ENCODE data around the gene YTHDC2.

The YTHDC2 gene

DNA sequence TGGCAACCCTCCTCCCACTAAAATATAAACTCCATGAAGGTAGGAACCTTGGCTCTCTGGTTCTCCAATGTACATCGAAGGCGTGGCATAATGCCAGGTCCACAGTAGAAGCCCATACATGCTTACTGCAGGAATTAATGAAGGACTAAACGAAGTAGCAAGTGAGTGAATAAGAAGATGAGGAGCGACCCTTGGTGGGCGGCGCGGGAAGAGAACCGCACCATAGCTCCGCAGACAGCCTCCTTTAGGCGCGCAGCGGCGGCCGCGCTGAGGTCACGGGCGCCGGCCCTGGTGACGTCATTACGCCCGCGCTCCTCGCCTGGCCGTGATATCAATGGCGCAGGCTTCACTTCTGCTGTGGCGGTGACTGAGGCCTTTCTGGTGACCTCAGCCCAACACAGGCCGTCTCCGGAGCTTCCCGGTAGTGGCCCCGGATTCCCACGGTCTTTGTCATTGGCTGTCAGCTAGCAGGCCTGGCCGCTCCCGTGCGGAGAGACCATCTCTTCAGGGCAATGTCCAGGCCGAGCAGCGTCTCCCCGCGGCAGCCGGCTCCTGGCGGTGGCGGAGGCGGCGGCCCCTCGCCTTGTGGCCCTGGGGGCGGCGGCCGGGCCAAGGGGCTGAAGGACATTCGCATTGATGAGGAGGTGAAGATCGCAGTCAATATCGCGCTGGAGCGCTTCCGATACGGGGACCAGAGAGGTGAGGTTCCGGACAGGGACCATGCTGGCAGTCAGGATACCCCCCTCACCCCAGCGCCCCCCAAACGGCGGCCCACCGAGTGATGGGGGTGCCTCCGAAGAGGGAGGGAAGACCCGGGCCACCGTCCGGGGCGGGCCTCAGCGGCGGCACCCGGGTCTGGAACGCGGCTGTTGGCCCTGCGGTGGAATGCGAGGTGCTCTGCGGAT lies at the start of gene YTHDC2:
YTHDC2 (plus strand) TSS at position 311 of the 905 bp plus-strand sequence; CDS start at position 513, 202 bp downstream.
- DNase-seq, result peak; percentile 80

DNA sequence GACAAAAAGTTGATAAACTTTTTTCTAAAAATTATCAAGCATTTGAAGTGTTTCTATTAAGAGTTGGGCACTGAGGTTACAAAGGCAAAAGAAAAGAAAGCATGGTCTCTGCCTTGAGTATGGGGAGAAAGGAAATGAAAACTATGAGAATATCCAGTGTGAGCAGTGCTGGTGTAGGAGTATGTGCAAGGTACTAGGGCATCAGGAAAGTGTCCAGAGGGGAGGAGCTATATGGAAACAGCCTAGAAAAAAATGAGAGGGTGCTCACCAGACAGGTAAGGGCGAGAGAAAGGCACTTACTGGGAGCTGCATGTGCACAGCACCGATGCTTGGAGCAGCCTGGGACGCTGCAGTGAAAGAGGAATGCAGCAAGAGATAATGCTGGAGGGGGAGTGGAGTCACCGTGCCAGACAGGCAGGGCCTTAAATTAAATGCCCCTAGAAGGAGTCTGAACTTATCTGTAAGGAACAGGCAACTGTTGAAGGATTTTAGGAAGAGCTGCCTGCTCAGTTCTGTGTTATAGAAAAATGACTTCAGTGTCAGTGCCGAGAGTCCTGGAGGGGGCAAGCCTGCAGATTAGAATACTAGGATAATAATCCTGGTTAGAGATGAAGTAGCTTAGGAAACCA lies 39.3 kb upstream of the YTHDC2 start:
- no peak for DNase-seq

DNA sequence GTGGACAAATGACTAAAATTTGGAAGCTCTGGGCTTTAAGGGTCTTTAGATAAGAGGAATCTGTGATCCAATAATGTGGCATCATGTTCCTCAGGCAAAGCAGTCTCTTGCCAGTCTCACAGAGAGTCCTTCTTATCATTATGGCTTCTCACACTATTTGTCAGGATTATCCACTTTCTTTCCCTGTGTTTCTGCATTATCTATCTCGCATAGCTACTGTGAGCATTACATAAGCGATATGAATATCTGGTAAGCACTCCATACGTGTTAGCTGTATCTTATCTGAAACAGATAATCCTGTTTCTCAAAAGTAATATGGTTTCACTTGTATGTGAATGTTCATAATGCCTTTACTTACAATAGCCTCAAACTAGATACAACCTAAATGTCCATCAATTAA lies 34.8 kb upstream of the YTHDC2 start:
- no peak for DNase-seq

- no peak for DNase-seq
Observed at GRCh38 chr5:113480243-113480642, 33.3 kb upstream of the YTHDC2 start.

DNA sequence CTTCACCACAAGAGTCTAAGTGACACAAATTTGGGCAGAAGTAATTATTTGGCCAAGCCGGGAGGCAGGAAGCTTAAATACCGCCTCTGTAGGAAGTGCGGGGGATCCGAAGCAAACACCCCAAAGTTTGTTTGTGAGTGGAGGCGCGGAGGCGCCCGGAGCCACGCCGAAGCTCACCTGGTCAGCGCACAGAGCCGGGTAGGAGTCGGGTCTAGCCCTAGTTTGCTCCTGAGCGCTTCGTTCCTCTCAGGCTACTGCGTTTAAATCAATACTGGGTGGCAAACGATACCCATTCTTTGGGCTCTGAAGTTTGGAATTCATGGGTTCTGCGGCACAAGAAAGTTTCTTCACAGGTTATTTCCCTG lies 26.1 kb upstream of the YTHDC2 start:
- DNase-seq, result no peak

- no peak for DNase-seq
Observed at GRCh38 chr5:113487781-113488644, 25.5 kb upstream of the YTHDC2 start, which contains the start of gene MCC. MCC (minus strand) TSS chr5:113488453.

- no peak for DNase-seq
Observed at GRCh38 chr5:113488645-113489184, 24.8 kb upstream of the YTHDC2 start.

- no peak for DNase-seq
Observed at GRCh38 chr5:113489299-113489698, 24.2 kb upstream of the YTHDC2 start.

GRCh38 chr5:113490317-113490716 lies 23.2 kb upstream of the YTHDC2 start:
- no peak for DNase-seq

DNA sequence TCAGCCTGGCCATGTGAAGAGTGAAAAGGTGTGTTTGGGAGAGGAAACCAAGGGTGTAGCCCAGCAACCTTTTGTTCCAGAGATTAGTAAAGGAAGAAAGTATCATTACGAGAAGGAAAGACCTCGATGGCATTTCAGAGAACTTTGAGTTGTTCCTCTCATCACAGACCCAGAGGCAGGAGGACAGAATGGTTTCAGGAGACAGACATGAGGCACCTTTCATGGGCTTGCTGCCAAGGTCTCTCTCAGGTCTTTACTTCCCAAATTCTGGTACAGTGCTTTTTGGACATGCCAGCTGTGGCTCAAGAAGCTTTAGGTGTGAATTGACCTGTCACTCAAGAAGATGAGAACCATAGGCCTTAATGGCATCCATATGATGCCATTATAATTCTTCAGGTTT lies 22.5 kb upstream of the YTHDC2 start:
- no peak for DNase-seq

- no peak for DNase-seq
Observed at GRCh38 chr5:113493446-113493845, 20.0 kb upstream of the YTHDC2 start.

DNA sequence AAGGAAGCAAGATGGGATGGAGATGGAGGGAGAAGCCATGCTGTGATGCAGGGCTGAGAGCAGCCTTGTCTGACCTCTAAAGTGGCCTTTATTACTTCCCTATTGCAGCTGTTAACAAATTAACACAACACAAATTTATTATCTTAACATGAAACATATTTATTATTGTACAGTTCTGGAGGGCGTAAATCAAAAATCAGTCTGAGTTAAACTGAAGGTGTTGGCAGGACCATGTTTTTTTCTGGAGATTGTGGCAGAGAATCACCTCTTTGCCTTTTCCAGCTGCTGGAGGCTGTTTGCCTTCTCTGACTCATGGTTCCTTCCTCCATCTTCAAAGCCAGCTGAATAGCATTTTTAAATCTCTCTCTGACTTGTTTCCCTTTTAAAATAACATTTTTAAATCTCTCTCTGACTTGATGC lies 18.1 kb upstream of the YTHDC2 start:
- DNase-seq, result no peak

DNA sequence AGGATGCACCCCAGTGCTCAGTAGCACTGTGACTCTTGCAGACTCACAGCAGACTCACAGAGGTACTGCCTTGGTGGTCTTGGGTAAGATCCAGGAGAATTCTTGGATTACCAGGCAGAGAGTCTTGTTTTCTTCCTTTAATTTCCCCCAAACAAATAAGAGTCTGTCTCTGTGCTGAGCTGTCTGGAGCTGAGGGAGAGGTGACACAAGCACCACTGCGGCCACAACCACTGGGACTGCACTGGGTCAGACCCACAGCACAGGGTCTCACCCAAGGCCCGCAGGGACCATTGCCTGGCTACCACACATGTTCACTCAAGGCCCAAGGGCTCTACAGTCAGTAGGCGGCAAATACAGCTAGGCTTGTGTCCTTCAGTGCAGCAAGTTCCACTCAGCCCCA lies 11.4 kb upstream of the YTHDC2 start:
- no peak for DNase-seq

GRCh38 chr5:113503146-113503545 lies 10.3 kb upstream of the YTHDC2 start:
- no peak for DNase-seq

DNA sequence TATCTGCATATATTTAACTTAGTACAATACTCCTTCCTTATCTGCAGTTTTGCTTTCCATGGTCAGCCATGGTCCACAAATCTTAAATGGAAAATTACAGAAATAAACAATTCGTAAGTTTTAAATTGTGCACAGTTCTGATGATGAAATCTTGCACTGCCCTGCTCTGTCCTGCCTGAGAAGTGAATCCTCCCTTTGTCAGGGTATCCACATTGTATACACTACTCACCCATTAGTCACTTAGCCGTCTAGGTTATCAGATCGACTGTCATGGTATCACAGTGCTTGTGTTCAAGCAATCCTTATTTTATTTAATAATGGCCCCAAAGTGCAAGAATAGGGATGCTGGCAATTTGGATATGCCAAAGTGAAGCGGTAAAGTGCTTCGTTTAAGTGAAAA lies 8.3 kb upstream of the YTHDC2 start:
- no peak for DNase-seq

DNA sequence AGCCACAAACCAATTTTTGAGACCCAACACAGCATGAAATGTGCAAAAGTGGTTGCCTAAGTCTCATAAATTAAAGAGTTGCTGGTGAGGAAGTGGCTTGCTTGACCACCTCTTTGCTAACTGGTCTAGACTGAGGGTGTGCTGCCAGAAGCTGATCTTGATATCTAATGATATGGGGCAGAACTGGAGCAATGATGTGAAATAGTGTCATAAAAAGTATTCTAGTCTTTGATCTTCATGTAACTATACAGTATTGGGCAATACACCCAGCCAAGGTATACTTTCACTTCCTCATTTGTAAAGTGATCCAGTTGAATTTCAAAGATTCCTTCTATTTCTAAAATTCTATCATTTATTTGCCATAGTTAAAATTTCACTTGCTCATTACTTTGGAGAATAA lies 5.9 kb upstream of the YTHDC2 start:
- no peak for DNase-seq

- DNase-seq, result no peak
Observed at GRCh38 chr5:113508756-113509155, 4.7 kb upstream of the YTHDC2 start.

- no peak for DNase-seq
Observed at GRCh38 chr5:113510836-113511451, 2.5 kb upstream of the YTHDC2 start.

GRCh38 chr5:113512341-113512740 lies 1.2 kb upstream of the YTHDC2 start:
- no peak for DNase-seq

GRCh38 chr5:113514289-113514635 lies 768 bp downstream of the YTHDC2 start:
- DNase-seq, result no peak

GRCh38 chr5:113518884-113519283 lies 5.4 kb downstream of the YTHDC2 start:
- DNase-seq, result no peak

DNA sequence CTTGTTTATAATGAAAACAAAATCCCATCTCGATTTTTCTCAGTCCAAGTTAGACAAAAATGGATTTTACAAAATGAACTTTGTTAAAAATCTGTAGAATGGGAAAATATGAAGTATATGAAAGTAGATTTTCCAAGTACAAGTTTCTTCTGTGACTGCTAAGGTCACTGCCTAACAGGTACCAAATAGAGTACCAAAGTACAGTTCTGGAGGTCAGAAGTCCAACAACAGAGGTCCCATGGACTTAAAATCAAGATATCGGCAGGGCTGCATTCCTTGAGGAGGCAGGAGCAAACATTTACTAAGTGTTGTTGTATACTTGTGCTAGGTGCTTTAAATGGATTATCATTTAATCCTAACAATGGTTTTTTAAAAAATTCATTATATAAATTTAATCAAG lies 5.9 kb downstream of the YTHDC2 start:
- no peak for DNase-seq

GRCh38 chr5:113520429-113520828 lies 6.9 kb downstream of the YTHDC2 start:
- no peak for DNase-seq

Data from activated T-cell treated with anti-CD3 and anti-CD28 coated beads for 4 hours (primary cell).